Lower lobe of right lung (tissue), 2 donors: ENCODE data around the gene ELL3. TPM values are rescaled to one million over a fixed set of nuclear protein-coding genes. Genes with fewer than 3 reads are reported as not detected.

Source experiments
- ATAC-seq, 2 donors: fragments of 200-7000 bp; cut with Tn5 transposase; one replicate each; pipeline ENCODE4 v1.9.1; 2020 to 2022; ENCODE audit warnings: mild to moderate bottlenecking in 2 of 2, moderate library complexity in 2 of 2
- DNase-seq: peaks from one replicate; pipeline ENCODE4 v3.0.0-alpha.2; 2020
- H3K27ac ChIP-seq: fragments of 200-600 bp; one replicate; pipeline ENCODE4 v1.8.0; 2022
- H3K27me3 ChIP-seq: fragments of 200-600 bp; one replicate; pipeline ENCODE4 v1.8.0; 2022; ENCODE audit warnings: low read depth
- H3K36me3 ChIP-seq: fragments of 200-600 bp; one replicate; pipeline ENCODE4 v1.8.0; 2022; ENCODE audit warnings: mild to moderate bottlenecking
- H3K4me1 ChIP-seq: fragments of 200-600 bp; one replicate; pipeline ENCODE4 v1.8.0; 2022
- H3K4me3 ChIP-seq: fragments of 200-600 bp; one replicate; pipeline ENCODE4 v1.8.0; 2022; ENCODE audit warnings: mild to moderate bottlenecking
- H3K9me3 ChIP-seq: fragments of 200-600 bp; one replicate; pipeline ENCODE4 v1.8.0; 2022
- intact Hi-C: fragments of 100-400 bp; cut with DNase I; formaldehyde crosslinking; loops from one replicate; pipeline ENCODE4 v1.11.0; 2022
- microRNA-seq: library from miRNA; unstranded; fragments of <30 nt; microRNA quantifications from one replicate; pipeline ENCODE4 v1.2.0, GENCODE V29; 2020; ENCODE audit warnings: borderline number of aligned reads
- total RNA-seq: library from RNA; stranded (reverse); fragmentation: NEBNext Ultra II Directional; extraction: Animal tissue kit (Norgen Biotek cat#: 25700); gene quantifications from one replicate; pipeline ENCODE4 v1.2.1, GENCODE V29; 2021
- TF ChIP-seq, protein P1 (sequence below): fragments of 200-600 bp; IDR thresholded peaks from one replicate; pipeline ENCODE4 v1.8.0; 2022; ENCODE audit warnings: antibody characterized with exemption, mild to moderate bottlenecking
- donor health status: DM: no; HTN: yes; CAD: no; lungs with severe emphysema.

ELL3 gene
- total RNA-seq, 1 donor from 2014 or later: 5.1 TPM

DNA sequence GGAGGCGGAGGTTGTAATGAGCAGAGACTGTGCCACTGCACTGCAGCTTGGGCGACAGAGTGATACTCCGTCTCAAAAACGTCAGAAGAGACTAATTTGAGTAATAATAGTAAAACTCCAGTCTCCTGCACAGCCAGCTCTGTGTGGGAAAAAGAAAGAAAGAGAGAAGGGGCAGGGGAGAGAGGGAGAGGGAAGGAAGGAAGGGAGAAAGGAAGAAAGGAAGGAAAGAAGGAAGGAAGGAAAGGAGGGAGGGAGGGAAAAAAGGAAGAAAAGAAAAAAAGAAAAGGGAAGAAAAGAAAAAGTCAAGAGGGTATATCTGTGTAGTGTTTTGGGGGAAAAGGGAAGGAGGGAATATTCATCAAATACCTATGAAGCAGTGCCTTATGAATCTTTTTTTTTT, 53.6 kb downstream of the ELL3 start:
- H3K9me3 ChIP-seq: no peaks in the 10 kb centered on the region
- no peak overlapping the region for H3K27ac ChIP-seq
- intact Hi-C loops: no loop called here
- H3K4me3 ChIP-seq: no peak overlapping the region
- DNase-seq: no peak
- no peak for ATAC-seq
- no peaks in the 10 kb centered on the region for H3K27me3 ChIP-seq
- H3K4me1 ChIP-seq: no peaks in the 10 kb centered on the region
- no peaks in the 10 kb centered on the region for H3K36me3 ChIP-seq
- TF ChIP-seq, protein P1, sequence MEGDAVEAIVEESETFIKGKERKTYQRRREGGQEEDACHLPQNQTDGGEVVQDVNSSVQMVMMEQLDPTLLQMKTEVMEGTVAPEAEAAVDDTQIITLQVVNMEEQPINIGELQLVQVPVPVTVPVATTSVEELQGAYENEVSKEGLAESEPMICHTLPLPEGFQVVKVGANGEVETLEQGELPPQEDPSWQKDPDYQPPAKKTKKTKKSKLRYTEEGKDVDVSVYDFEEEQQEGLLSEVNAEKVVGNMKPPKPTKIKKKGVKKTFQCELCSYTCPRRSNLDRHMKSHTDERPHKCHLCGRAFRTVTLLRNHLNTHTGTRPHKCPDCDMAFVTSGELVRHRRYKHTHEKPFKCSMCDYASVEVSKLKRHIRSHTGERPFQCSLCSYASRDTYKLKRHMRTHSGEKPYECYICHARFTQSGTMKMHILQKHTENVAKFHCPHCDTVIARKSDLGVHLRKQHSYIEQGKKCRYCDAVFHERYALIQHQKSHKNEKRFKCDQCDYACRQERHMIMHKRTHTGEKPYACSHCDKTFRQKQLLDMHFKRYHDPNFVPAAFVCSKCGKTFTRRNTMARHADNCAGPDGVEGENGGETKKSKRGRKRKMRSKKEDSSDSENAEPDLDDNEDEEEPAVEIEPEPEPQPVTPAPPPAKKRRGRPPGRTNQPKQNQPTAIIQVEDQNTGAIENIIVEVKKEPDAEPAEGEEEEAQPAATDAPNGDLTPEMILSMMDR: no peak

Small RNAs within 50 kb of the gene (microRNA-seq; reads per million reads assigned to microRNA genes)
- gene MIR1282: 2.0 reads per million

Other genes with a start within 250 kb of the ELL3 start
- gene PPIP5K1, start 186.8 kb downstream of the ELL3 start, total RNA-seq: 31.6 TPM
- gene CKMT1B, start 182.9 kb downstream of the ELL3 start, total RNA-seq: 0.89 TPM
- gene STRC, start 158.2 kb downstream of the ELL3 start, total RNA-seq: not detected
- 2.7 TPM for gene CATSPER2, start 128.1 kb downstream of the ELL3 start, total RNA-seq
- gene CKMT1A, start 83.1 kb downstream of the ELL3 start, total RNA-seq: 0.80 TPM
- 330 TPM for gene PDIA3, start 30.5 kb downstream of the ELL3 start, total RNA-seq
- 827 TPM for gene SERF2, start 15.4 kb upstream of the ELL3 start, total RNA-seq
- gene SERINC4, start 23.3 kb upstream of the ELL3 start, total RNA-seq: not detected
- gene HYPK, start 23.6 kb upstream of the ELL3 start, total RNA-seq: 13.2 TPM
- gene MFAP1, start 47.7 kb upstream of the ELL3 start, total RNA-seq: 21.0 TPM
- gene WDR76, start 50.0 kb upstream of the ELL3 start, total RNA-seq: 5.7 TPM